ENCODE data around the gene PPM1H. TPM values are rescaled to one million over a fixed set of nuclear protein-coding genes. Genes with fewer than 3 reads are reported as not detected.

The PPM1H gene
- total and polyA plus RNA-seq, 2 of the 8 experiments (the other 6 are each of a cell fraction or from before 2014, with no cell fraction given): 16.4 to 36.1 TPM

GRCh38 chr12:62686938-62687337 is 248.0 kb downstream of the PPM1H start:
- Histone ChIP-seq H2BK5ac (ENCODE audit: low read depth, low read length) (no peak overlapping the region), H3K9me3 (ENCODE audit: insufficient read depth in 2 of 2, low read depth in 1 of 2, low read length in 1 of 2) (no peaks in the 10 kb centered on the region), H3K27ac (ENCODE audit: low read depth, low read length) (no peak overlapping the region), H4K5ac (ENCODE audit: insufficient read length, low read depth, low read length) (no peak overlapping the region), H2BK20ac (ENCODE audit: low read length) (no peak overlapping the region), H3K4me1 (replicated peaks in 1 of 4; ENCODE audit: control insufficient read depth in 3 of 4, insufficient read depth in 4 of 4, low read length in 3 of 4) (peaks cover 3 to 17% (median 10%) of the 10 kb centered on the region in 4 experiments; a peak in 6 of 7 replicates), H3K23me2 (ENCODE audit: low read depth, low read length) (no peaks in the 10 kb centered on the region), H3K79me2 (ENCODE audit: control insufficient read depth in 1 of 2, insufficient read depth in 2 of 2, low read length in 2 of 2) (no peaks in the 10 kb centered on the region), H3K23ac (ENCODE audit: insufficient read length) (no peak overlapping the region), H3K4me3 (ENCODE audit: extremely low read depth in 1 of 4, insufficient read depth in 2 of 4, low read depth in 3 of 4, low read length in 4 of 4) (no peak overlapping the region), H3K18ac (ENCODE audit: extremely low read depth, low read length) (no peak overlapping the region), H3K36me3 (ENCODE audit: control insufficient read depth in 2 of 4, insufficient read depth in 4 of 4, low read length in 3 of 4) (peaks cover 0 to 10% (median 0%) of the 10 kb centered on the region in 4 experiments; a peak in 1 of 8 replicates), H3K4ac (replicated peaks; ENCODE audit: insufficient read length, low read depth, low read length) (no peak overlapping the region), H2BK15ac (ENCODE audit: low read length) (no peak overlapping the region), H2BK120ac (replicated peaks; ENCODE audit: low read depth, low read length) (no peak overlapping the region), H4K91ac (replicated peaks; ENCODE audit: insufficient read length, low read length) (no peak overlapping the region), H2AK5ac (ENCODE audit: low read depth, low read length) (no peak overlapping the region), H3K79me1 (ENCODE audit: low read depth, low read length) (no peaks in the 10 kb centered on the region), H3K4me2 (ENCODE audit: insufficient read depth in 1 of 2, low read depth in 2 of 2, low read length in 2 of 2) (no peak overlapping the region), H3K14ac (ENCODE audit: insufficient read length) (no peak overlapping the region), H2BK12ac (ENCODE audit: low read depth, low read length) (no peak overlapping the region), H3K27me3 (replicated peaks in 1 of 4; ENCODE audit: control insufficient read depth in 3 of 4, extremely low read depth in 1 of 4, insufficient read depth in 3 of 4, low read length in 3 of 4) (no peaks in the 10 kb centered on the region), H4K20me1 (replicated peaks in 1 of 2; ENCODE audit: control insufficient read depth in 1 of 2, insufficient read depth in 2 of 2, low read length in 2 of 2) (no peaks in the 10 kb centered on the region), H3K56ac (replicated peaks; ENCODE audit: insufficient read length, low read depth, low read length) (no peak overlapping the region), H2AFZ (ENCODE audit: low read length) (no peak overlapping the region), H3K9ac (replicated peaks in 1 of 4; ENCODE audit: extremely low read depth in 1 of 4, low read depth in 3 of 4, low read length in 3 of 4) (no peak overlapping the region), H4K8ac (ENCODE audit: extremely low read depth, insufficient read depth, low read length) (no peak overlapping the region)
- DNase-seq (ENCODE audit: low read depth in 1 of 2, low spot score in 2 of 2): no peak
- 91% methylated on average over 3 of the region's 3 CpGs; no CpG with 5 or more reads in 1 of the 2 experiments for WGBS, 2 experiments (ENCODE audit: extremely low coverage in 1 of 2, insufficient coverage in 1 of 2, insufficient read length in 1 of 2, insufficient replicate concordance in 2 of 2, low coverage in 1 of 2, low lambda C conversion rate in 2 of 2, missing lambda C conversion rate in 1 of 2)
- ChIA-PET POLR2A (ENCODE audit: partially characterized antibody) (interaction anchor here (1.1 to 1.2 kb wide), 2 partner anchors 8 to 84 kb away, joined by 3 read pairs; no protein-coding TSS in a partner anchor), CTCF (ENCODE audit: partially characterized antibody) (interaction anchor here (1.0 to 1.6 kb wide), 2 partner anchors 42 to 80 kb away, joined by 3 read pairs; no protein-coding TSS in a partner anchor)
- FAIRE-seq: no peak
- TF ChIP-seq CHD2 (IDR thresholded peaks at IDR 0.05; ENCODE audit: low read length) (no peak), POU5F1 (IDR thresholded peaks at IDR 0.05; ENCODE audit: low read depth, low read length) (no peak), ATF3 (IDR thresholded peaks at IDR 0.05; ENCODE audit: insufficient read depth, low read depth, low read length) (no peak), CHD1 (IDR thresholded peaks at IDR 0.05; ENCODE audit: low read depth, low read length) (no peak), JUN (IDR thresholded peaks at IDR 0.05; ENCODE audit: low read depth, low read length) (no peak), SRF (IDR thresholded peaks at IDR 0.05; ENCODE audit: low read depth, low read length) (no peak), EZH2 (IDR thresholded peaks at IDR 0.05; ENCODE audit: low read depth, low read length, severe bottlenecking) (no peak), KDM5A (IDR thresholded peaks at IDR 0.05; ENCODE audit: low read length) (no peak), BACH1 (IDR thresholded peaks at IDR 0.05; ENCODE audit: low read length) (no peak), ATF2 (IDR thresholded peaks at IDR 0.05; ENCODE audit: low read length) (no peak), POLR2AphosphoS5 (IDR thresholded peaks at IDR 0.05; ENCODE audit: low read depth, low read length) (no peak), CBX5 (IDR thresholded peaks at IDR 0.05; ENCODE audit: low read depth, low read length) (no peak), MAX (IDR thresholded peaks at IDR 0.05) (no peak)
